ENCODE measurements around the gene CDC16. TPM values are rescaled to one million over a fixed set of nuclear protein-coding genes. Genes with fewer than 3 reads are reported as not detected.

Gene CDC16
- total and polyA plus RNA-seq, 2 of the 13 experiments (the other 11 are each of a cell fraction or from before 2014, with no cell fraction given): 24.2 to 60.9 TPM

- 0 out of 2 replicates have a peak, but pooled peaks have one; percentile 5 for TF ChIP-seq SPEN (CRISPR knock-in tag; IDR thresholded peaks at IDR 0.05; ENCODE audit: low read depth)
- peak; percentile 49 for TF ChIP-seq ZEB1 (IDR thresholded peaks at IDR 0.05; ENCODE audit: insufficient replicate concordance, low read depth)
- TF ChIP-seq ZNF670 (CRISPR knock-in tag; IDR thresholded peaks at IDR 0.05; ENCODE audit: borderline replicate concordance): 0 out of 2 replicates have a peak, but pooled peaks have one; percentile 62
- TF ChIP-seq HIVEP1 (CRISPR knock-in tag; IDR thresholded peaks at IDR 0.05): 0 out of 2 replicates have a peak, but pooled peaks have one; percentile 20
- peak; percentile 41 for TF ChIP-seq HNRNPLL (IDR thresholded peaks at IDR 0.05; ENCODE audit: low read depth, low read length, poor library complexity, severe bottlenecking)
- TF ChIP-seq ZZZ3 (CRISPR knock-in tag; IDR thresholded peaks at IDR 0.05; ENCODE audit: borderline replicate concordance): no peak
- no peak for TF ChIP-seq ARID2 (CRISPR knock-in tag; IDR thresholded peaks at IDR 0.05; ENCODE audit: borderline replicate concordance)
- TF ChIP-seq TCF12 (IDR thresholded peaks at IDR 0.05): no peak
- TF ChIP-seq TCF12 (CRISPR knock-in tag; IDR thresholded peaks at IDR 0.05): no peak
- 0 out of 2 replicates have a peak, but pooled peaks have one; percentile 4 for TF ChIP-seq GLI4 (CRISPR knock-in tag; IDR thresholded peaks at IDR 0.05; ENCODE audit: borderline replicate concordance)
- TF ChIP-seq, protein P1, sequence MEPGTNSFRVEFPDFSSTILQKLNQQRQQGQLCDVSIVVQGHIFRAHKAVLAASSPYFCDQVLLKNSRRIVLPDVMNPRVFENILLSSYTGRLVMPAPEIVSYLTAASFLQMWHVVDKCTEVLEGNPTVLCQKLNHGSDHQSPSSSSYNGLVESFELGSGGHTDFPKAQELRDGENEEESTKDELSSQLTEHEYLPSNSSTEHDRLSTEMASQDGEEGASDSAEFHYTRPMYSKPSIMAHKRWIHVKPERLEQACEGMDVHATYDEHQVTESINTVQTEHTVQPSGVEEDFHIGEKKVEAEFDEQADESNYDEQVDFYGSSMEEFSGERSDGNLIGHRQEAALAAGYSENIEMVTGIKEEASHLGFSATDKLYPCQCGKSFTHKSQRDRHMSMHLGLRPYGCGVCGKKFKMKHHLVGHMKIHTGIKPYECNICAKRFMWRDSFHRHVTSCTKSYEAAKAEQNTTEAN (CRISPR knock-in tag; conservative IDR thresholded peaks at IDR 0.05): no peak
- no peak for TF ChIP-seq RBAK (CRISPR knock-in tag; IDR thresholded peaks at IDR 0.05)
- TF ChIP-seq, protein P2, sequence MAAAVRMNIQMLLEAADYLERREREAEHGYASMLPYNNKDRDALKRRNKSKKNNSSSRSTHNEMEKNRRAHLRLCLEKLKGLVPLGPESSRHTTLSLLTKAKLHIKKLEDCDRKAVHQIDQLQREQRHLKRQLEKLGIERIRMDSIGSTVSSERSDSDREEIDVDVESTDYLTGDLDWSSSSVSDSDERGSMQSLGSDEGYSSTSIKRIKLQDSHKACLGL (CRISPR knock-in tag; IDR thresholded peaks at IDR 0.05): 0 out of 2 replicates have a peak, but pooled peaks have one; percentile 13
- no peak for TF ChIP-seq THRA (CRISPR knock-in tag; IDR thresholded peaks at IDR 0.05; ENCODE audit: borderline replicate concordance)
- TF ChIP-seq ZNF335 (CRISPR knock-in tag; IDR thresholded peaks at IDR 0.05): peak; percentile 93
- TF ChIP-seq SKI (IDR thresholded peaks at IDR 0.05; ENCODE audit: partially characterized antibody): no peak
- no peak for TF ChIP-seq ESRRA (CRISPR knock-in tag; IDR thresholded peaks at IDR 0.05; ENCODE audit: low read depth)
- peak; percentile 68 for TF ChIP-seq AGO2 (optimal IDR thresholded peaks at IDR 0.05; ENCODE audit: low read depth, low read length)
- TF ChIP-seq, protein P3, sequence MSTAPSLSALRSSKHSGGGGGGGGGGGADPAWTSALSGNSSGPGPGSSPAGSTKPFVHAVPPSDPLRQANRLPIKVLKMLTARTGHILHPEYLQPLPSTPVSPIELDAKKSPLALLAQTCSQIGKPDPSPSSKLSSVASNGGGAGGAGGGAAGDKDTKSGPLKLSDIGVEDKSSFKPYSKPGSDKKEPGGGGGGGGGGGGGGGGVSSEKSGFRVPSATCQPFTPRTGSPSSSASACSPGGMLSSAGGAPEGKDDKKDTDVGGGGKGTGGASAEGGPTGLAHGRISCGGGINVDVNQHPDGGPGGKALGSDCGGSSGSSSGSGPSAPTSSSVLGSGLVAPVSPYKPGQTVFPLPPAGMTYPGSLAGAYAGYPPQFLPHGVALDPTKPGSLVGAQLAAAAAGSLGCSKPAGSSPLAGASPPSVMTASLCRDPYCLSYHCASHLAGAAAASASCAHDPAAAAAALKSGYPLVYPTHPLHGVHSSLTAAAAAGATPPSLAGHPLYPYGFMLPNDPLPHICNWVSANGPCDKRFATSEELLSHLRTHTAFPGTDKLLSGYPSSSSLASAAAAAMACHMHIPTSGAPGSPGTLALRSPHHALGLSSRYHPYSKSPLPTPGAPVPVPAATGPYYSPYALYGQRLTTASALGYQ (CRISPR knock-in tag; IDR thresholded peaks at IDR 0.05): no peak
- no peak for TF ChIP-seq THYN1 (CRISPR knock-in tag; IDR thresholded peaks at IDR 0.05; ENCODE audit: borderline replicate concordance, low read depth)
- TF ChIP-seq ZNF317 (CRISPR knock-in tag; IDR thresholded peaks at IDR 0.05): 0 out of 2 replicates have a peak, but pooled peaks have one; percentile 41
- TF ChIP-seq REXO4 (CRISPR knock-in tag; IDR thresholded peaks at IDR 0.05; ENCODE audit: borderline replicate concordance): no peak
- TF ChIP-seq NR2F6 (IDR thresholded peaks at IDR 0.05): no peak
- TF ChIP-seq NR2F6 (CRISPR knock-in tag; IDR thresholded peaks at IDR 0.05): 0 out of 2 replicates have a peak, but pooled peaks have one; percentile 24
- TF ChIP-seq ZSCAN22 (CRISPR knock-in tag; IDR thresholded peaks at IDR 0.05): no peak
- no peak for TF ChIP-seq HNRNPUL1 (IDR thresholded peaks at IDR 0.05; ENCODE audit: low read depth, low read length)
- TF ChIP-seq TBX3 (IDR thresholded peaks at IDR 0.05; ENCODE audit: borderline replicate concordance): no peak
These were observed 47.5 kb downstream of the CDC16 start (continued) for GRCh38 chr13:114282041-114282670.
